ENCODE data around the gene DDX6.

DDX6 gene

DNA sequence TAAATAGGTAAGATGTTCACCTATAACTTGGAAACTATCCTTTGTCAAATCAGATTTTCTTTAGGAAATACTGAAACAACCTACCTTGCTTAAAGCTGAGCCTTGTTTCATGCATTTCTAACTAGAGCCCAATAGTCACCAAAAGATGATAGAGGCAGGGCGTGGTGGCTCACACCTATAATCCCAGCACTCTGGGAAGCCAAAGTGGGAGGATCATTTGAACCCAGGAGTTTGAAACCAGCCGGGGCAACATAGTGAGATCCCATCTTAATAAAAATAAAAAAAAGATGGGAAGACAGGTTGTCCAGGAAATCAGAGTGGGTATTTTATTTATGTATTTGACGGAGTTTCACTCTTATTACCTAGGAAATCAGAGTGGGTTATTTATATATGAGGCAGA lies 38.3 kb downstream of the DDX6 start:
- no peaks in the 10 kb centered on the region for H3K27me3 ChIP-seq (ENCODE audit: insufficient read depth, poor library complexity, severe bottlenecking)
- ATAC-seq (ENCODE audit: low read depth) (no peak), DNase-seq (ENCODE audit: low spot score) (no peak)
- no peaks in the 10 kb centered on the region for H3K4me1 ChIP-seq (ENCODE audit: insufficient read depth, poor library complexity, severe bottlenecking)
- no peak overlapping the region for H3K27ac ChIP-seq (ENCODE audit: poor library complexity, severe bottlenecking)
- peaks cover 84% of the 10 kb centered on the region for H3K36me3 ChIP-seq (ENCODE audit: low read depth)
- no peaks in the 10 kb centered on the region for H3K9me3 ChIP-seq (ENCODE audit: severe bottlenecking)
- TF ChIP-seq CTCF (IDR thresholded peaks at IDR 0.05; ENCODE audit: poor library complexity, severe bottlenecking), result no peak
- no peak overlapping the region for H3K4me3 ChIP-seq (ENCODE audit: severe bottlenecking)

DNA sequence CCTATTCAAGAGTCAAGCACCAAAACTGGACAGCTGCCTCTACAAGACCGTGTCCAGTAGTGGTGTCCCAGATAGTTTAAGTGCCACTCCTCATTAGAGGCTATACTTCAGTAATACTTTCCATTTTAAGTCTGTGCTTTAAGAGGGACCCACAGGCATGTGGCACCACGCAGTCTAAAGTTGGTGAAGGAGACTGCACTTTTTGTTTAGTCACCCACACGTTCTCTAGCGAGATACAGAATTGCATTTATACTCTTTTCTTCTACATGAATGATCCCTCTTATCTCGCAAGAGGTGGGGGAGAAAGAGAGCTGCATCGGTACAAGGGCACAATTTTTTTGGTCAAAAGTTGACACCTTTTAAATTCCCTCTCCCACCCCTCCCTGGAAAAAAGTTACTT lies 41.5 kb downstream of the DDX6 start:
- no peak for ATAC-seq (ENCODE audit: low read depth)
- no peak for DNase-seq (ENCODE audit: low spot score)
- Histone ChIP-seq H3K4me1 (ENCODE audit: insufficient read depth, poor library complexity, severe bottlenecking) (no peaks in the 10 kb centered on the region), H3K9me3 (ENCODE audit: severe bottlenecking) (no peaks in the 10 kb centered on the region), H3K4me3 (ENCODE audit: severe bottlenecking) (no peak overlapping the region), H3K36me3 (ENCODE audit: low read depth) (peaks cover 51% of the 10 kb centered on the region), H3K27me3 (ENCODE audit: insufficient read depth, poor library complexity, severe bottlenecking) (no peaks in the 10 kb centered on the region), H3K27ac (ENCODE audit: poor library complexity, severe bottlenecking) (no peak overlapping the region)
- no peak for TF ChIP-seq CTCF (IDR thresholded peaks at IDR 0.05; ENCODE audit: poor library complexity, severe bottlenecking)

DNA sequence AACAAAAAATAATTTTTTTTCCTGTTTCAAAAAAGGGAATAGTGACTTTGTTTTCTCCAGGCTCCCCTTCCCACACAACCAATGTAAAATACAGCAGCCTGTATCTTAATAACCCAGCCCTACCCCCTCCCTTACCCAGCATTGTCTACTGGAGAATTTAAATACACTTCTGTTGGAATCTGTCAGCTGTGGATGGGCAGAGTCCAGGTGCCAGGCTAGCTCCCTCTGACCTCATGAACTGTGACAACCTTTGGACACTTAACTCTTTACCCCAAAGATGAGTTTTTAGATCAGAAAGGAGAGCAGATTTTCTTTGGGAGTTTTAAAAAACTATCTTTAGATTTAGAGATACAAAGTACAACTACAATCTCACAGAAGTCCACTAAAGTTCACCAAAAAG lies 42.9 kb downstream of the DDX6 start:
- Histone ChIP-seq H3K9me3 (ENCODE audit: severe bottlenecking) (no peaks in the 10 kb centered on the region), H3K4me1 (ENCODE audit: insufficient read depth, poor library complexity, severe bottlenecking) (no peaks in the 10 kb centered on the region), H3K36me3 (ENCODE audit: low read depth) (peaks cover 39% of the 10 kb centered on the region), H3K27me3 (ENCODE audit: insufficient read depth, poor library complexity, severe bottlenecking) (no peaks in the 10 kb centered on the region), H3K4me3 (ENCODE audit: severe bottlenecking) (no peak overlapping the region), H3K27ac (ENCODE audit: poor library complexity, severe bottlenecking) (no peak overlapping the region)
- DNase-seq (ENCODE audit: low spot score) (no peak), ATAC-seq (ENCODE audit: low read depth) (no peak)
- TF ChIP-seq CTCF (IDR thresholded peaks at IDR 0.05; ENCODE audit: poor library complexity, severe bottlenecking), result no peak

DNA sequence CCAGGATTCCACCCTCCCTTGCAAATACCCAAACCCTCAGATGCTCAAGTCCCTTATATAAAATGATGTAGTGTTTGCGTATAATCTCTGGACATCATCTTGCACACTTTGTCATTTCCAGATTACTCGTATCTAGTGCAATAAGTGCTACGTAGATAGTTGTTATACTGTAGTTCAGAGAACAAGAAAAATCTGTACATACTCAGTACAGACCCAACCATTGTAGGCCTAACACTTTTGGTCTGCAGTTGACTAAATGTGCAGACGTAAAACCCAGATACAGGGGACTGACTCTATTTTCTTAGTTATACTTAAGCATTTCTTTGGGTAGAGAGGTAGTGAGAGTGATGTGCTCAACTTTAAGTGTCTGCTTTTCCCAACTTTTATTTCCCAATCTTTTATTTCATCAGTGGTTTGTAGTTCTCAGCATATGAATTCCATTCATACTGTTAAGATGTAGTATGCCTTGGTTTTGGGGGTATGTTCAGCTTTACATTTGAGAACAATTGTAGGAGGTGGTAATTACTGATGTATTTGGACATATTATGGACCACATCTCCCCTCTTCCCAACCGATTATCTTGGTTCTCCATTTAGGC lies 43.9 kb downstream of the DDX6 start:
- TF ChIP-seq CTCF (IDR thresholded peaks at IDR 0.05; ENCODE audit: poor library complexity, severe bottlenecking), result no peak
- no peaks in the 10 kb centered on the region for H3K27me3 ChIP-seq (ENCODE audit: insufficient read depth, poor library complexity, severe bottlenecking)
- DNase-seq (ENCODE audit: low spot score), result no peak
- peak; percentile 24; the same call in 2 of the 3 replicates for ATAC-seq (ENCODE audit: low read depth)
- H3K4me3 ChIP-seq (ENCODE audit: severe bottlenecking), result no peak overlapping the region
- no peaks in the 10 kb centered on the region for H3K9me3 ChIP-seq (ENCODE audit: severe bottlenecking)
- peaks cover 29% of the 10 kb centered on the region for H3K36me3 ChIP-seq (ENCODE audit: low read depth)
- H3K27ac ChIP-seq (ENCODE audit: poor library complexity, severe bottlenecking), result no peak overlapping the region
- no peaks in the 10 kb centered on the region for H3K4me1 ChIP-seq (ENCODE audit: insufficient read depth, poor library complexity, severe bottlenecking)

DNA sequence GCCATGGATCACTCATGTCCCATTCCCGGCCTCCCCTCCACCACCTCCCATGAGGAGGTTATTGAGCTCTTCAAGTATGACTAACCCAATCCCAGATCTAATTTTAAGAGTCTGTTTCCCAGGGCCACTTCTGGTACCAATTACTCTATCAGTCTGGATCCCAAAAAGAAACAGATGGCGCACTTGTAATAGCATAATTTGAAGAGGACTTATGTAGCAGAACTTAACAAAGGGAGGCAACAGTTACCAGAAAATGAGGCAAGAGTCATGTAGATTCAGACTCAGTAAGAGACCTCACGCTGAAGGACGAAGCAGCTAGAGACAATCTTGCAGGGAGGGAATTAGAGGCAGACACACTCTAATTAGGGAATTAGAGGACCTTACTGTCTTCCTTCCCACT lies 46.9 kb downstream of the DDX6 start:
- Histone ChIP-seq H3K27me3 (ENCODE audit: insufficient read depth, poor library complexity, severe bottlenecking) (no peaks in the 10 kb centered on the region), H3K4me3 (ENCODE audit: severe bottlenecking) (no peak overlapping the region), H3K4me1 (ENCODE audit: insufficient read depth, poor library complexity, severe bottlenecking) (no peaks in the 10 kb centered on the region), H3K27ac (ENCODE audit: poor library complexity, severe bottlenecking) (no peak overlapping the region), H3K9me3 (ENCODE audit: severe bottlenecking) (no peaks in the 10 kb centered on the region), H3K36me3 (ENCODE audit: low read depth) (peaks cover 4% of the 10 kb centered on the region)
- no peak for DNase-seq (ENCODE audit: low spot score)
- ATAC-seq (ENCODE audit: low read depth), result 0 out of 3 replicates have a peak, but pooled peaks have one; percentile 6
- TF ChIP-seq CTCF (IDR thresholded peaks at IDR 0.05; ENCODE audit: poor library complexity, severe bottlenecking), result no peak
